GM21619 (cell line): ENCODE data around the gene KPNA6.
"Not testable (repeated sequence)": the region's sequence is repeated elsewhere in the genome, so short reads cannot be mapped to it uniquely, and the experiment has no call there.

Experiments used
- ATAC-seq: cut with Tn5 transposase; IDR thresholded peaks from one replicate; pipeline ENCODE4 v1.9.1; 2021; ENCODE audit not compliant: unreplicated experiment

The KPNA6 gene

DNA sequence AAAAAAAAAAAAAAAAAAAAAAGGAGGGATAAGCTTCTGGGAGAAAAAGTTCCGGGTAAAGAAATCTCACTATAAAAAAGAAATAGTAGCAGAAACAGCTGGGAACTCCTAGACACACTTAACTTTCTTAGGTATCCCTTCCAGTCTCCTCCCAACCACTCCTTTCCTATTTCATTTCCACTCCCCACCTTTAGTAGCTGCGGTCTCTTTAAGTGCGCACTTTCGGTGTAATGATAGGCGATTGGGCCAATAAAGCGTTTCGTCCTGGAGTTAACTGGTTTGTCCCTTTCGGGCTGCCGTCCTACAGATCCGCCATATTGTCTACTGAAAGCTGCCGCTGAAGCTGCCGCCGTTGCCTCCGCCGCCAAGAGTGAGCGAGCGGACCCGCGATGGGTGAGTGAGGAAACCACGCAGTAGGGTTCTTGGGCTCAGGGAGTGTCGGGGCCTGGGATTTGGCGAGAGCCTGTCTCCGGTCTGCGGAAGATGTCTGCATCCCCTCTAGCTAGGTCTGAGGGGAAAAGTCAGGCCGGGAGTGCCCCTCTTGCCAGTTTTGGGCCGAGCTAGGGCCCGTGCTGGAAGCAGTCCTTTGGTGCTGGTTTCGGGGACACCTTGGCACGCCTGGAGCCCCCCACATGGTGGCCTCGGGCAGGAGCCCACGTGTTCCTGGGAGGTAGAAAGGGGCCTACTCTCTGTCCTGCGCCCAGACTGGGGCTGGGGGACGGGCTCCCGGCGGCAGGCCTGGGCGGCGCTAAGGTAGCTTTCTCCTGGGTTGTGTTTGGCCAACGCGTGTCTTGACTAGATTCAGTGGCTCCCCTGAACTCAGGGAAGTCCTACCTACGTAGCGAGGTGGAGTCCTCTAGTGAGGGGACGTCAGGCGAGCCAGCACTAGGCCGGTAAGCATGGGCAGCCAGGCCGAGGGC lies at the start of gene KPNA6:
KPNA6 (plus strand) TSS at position 315 of the 920 bp plus-strand sequence; CDS start at position 390, 75 bp downstream.
- ATAC-seq = no peak

DNA sequence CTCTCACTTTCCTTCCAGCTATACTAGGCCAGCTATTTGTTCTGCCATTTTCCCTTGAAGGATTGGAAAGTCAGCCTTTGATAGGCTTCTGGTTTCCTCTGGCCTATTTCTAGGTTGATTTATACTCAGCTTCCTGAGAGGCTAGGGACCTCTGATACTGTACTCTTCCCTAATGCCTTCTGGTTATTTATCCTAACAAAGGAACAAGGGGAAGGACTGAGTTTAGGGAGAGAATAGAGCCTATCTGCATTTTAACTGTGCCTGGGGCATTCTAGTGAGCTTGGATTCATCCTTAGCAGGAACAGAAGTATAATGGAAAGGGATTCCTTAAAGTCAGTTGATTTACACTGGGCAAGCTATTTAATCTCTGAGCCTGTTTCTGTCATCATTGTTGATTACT lies 46.9 kb upstream of the KPNA6 start:
- no peak for ATAC-seq

DNA sequence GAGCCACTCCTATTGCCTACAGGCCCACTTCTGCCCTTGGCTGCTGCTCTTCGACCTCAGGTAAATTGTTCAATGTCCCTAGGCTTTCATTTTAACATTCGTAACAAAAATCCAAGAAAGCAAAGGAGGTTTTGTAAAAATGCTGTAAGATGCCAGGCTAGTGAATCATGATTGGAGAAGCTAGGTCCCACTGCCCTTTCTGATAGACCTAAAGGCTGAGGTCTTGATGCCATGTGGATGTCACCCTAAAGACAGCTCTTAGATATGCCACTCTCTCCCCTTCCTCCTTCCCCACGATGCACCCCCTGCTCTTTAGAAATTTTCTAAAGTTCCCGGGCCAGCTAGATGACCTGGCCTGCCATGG lies 45.0 kb upstream of the KPNA6 start:
- ATAC-seq = no peak

DNA sequence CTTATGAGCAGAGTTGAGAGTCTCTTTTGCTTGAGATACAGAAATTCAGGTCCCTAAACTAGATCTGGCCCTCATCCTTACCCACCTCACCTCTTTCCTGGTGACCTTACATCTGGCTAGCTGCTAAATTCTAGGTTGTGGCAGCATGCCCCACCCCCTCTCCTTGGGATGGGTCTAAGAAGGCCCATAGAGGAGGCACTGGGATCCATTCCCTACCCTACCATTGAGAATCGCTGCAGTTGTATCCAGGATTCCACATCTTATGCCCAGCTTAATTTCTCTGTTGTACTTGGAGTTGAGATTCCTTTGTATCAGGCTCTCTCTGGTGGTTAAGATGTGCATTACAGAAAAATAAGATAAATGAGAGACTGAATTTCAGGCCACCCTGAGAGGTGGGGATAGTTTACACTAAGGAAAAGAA lies 44.6 kb upstream of the KPNA6 start:
- no peak for ATAC-seq

DNA sequence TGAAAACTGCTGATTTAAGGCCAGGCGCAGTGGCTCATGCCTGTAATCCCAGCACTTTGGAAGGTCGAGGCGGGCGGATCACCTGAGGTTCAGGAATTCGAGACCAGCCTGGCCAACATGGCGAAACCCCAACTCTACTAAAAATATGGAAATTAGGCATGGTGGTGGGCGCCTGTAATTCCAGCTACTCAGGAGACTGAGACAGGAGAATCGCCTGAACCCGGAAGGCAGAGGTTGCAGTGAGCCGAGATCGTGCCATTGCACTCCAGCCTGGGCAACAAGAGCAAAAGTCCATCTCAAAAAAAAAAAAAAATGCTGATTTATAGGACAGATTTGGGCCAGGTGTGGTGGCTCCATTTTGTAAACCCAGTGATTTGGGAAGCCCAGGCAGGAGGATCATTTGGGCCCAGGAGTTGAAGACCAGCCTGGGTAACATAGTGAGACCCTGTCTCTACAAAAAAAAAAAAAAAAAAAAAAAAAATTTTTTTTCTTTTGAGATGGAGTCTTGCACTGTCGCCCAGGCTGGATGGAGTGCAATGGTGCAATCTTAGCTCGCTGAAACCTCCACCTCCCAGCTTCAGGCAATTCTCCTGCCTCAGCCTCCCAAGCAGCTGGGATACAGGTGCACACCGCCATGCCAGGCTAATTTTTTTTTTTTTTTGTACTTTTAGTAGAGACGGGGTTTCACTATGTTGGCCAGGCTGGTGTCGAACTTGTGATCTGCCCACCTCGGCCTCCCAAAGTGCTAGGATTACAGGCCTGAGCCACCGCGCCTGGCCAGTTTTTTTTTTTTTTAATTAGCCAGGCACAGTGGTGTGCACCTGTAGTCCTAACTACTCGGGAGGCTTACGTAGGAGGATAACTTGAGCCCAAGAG lies 42.0 kb upstream of the KPNA6 start:
- ATAC-seq = not testable (repeated sequence)

DNA sequence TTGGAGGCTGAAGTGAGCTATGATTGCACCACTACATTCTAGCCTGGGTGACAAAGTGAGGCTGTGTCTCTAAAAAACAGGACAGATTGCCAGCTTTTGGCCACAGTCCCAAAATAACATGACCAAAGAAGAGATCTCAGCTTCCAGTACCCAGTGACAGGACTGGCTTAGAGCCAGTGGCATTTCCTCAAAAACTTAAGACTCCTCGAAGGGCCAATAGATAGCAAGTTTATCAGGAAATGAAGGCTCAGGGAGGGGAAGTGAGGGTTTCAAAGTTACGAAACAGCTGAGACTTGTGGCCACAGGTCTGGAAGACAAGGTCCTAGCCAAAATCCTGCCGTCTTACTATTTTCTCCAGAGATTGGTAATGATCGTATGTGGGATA lies 41.4 kb upstream of the KPNA6 start:
- no peak for ATAC-seq

DNA sequence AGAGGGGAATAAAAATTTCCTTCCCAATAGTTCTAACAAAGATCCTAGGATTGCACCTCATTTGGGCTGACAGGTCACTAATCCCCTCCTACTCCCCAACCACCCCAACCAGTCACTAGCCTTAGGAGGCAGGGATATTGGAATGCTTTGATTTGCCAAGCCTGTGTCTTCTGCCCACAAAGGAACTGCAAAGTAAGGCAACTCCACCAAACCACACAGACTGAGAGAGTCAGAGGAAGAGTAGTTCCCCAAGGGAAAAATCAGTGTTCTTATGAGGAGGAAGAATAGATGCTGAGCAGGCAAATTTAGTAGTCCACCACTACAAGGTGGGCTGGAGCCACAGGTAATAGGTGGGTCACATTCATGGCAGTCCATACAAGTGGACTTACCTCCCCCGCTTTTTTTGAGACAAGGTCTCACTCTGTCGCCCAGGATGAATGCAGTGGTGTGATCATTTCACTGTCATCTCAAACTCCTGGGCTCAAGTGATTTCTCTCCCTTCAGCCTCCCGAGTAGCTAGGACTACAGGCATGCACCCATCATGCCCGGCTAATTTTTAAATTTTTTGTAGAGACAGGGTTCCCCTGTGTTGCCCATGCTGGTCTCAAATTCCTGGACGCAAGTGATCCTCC lies 38.8 kb upstream of the KPNA6 start:
- no peak for ATAC-seq

- ATAC-seq = no peak
Observed at GRCh38 chr1:32071758-32072621, 35.9 kb upstream of the KPNA6 start.

DNA sequence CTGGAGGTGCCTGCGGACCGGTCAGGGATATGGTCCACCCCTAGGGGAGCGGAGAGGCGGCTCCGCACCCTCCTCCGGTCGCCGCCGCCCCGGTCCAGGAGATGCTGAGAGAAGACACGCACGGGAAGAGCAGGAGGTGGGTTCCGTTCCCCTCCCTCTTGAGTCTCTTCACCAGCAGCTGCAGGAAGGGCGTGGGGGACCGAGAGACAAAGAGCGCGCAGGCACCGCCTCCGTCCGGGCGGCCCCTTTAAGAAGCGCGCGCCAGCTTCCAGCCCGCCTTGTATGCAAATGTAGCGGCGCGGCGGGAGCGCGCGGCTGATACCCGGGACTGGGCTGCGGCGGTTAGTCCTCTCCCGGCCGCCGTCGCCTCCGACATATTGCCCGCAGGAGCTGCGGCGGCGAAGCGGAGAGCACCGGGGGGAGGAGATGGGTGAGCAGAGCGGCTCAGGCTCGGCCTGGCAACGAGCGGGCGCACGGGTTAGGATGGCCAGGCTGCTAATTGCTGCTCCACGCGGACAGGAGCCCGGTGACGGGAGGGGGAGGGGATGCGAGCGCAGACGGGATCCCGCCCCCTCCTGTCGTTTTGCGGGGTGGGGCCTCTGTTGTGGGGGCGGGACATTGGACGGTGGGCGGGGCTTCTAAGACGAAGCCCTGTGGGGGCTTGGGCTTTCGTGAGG lies 35.1 kb upstream of the KPNA6 start, which contains the start of gene TMEM39B:
TMEM39B (plus strand) TSS at position 318 of the 677 bp plus-strand sequence; CDS start at position 427, 109 bp downstream.
- ATAC-seq = peak; percentile 85

- no peak for ATAC-seq
Observed at GRCh38 chr1:32073299-32074229, 34.3 kb upstream of the KPNA6 start.

GRCh38 chr1:32074841-32075240 lies 33.0 kb upstream of the KPNA6 start:
- ATAC-seq = no peak

DNA sequence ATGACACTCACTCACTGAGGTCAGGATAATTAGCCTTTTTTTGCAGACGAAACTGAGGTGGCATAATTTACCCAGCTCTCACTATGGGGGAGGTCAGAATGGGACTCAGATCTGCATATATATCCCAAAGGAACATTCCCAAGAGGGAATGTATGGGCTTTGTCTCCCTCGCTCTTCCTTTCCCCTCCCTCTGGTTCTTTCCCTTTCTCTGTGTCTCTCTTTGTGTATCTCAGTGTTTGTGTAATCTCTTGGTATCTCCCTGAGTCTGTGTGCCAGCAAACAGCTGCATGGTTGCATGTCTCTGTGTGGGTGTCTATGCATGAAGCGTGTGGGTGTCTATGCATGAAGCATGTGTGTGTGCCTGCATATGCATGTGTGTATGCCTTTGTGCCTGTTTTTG lies 30.4 kb upstream of the KPNA6 start:
- no peak for ATAC-seq

DNA sequence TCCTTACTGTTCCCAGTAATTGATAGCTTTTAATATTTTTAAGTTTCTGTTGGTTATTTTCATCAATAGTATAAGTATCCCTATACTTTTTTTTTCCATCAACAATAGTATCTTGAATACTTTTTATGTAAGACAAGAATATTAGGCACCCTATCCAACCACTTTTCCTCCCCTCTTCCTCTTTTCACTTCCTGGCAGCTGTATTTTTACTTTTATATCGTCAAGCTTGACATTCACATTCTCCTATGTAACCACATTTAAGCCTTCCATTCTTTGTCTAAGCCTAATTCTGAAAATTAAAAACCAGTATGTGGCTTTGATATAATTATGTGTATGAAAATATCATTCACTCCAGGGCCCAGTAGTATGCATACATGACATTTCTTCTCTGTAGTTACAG lies 25.8 kb upstream of the KPNA6 start:
- ATAC-seq = no peak

DNA sequence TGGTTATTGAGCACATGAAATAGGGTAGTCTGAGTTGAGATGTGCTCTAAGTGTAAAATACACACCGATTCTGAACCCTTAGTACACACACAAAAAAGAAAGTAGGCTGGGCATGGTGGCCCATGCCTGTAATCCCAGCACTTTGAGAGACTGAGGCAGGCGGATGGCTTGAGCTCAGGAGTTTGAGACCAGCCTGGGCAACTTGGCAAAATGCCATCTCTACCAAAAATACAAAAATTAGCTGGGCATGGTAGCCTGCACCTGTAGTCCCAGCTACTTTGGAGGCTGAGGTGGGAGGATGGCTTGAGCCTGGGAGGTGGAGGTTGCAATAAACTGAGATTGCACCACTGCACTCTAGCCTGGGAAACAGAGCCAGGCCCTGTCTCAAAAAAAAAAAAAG lies 21.5 kb upstream of the KPNA6 start:
- not testable (repeated sequence) for ATAC-seq

GRCh38 chr1:32091176-32091575 lies 16.7 kb upstream of the KPNA6 start:
- ATAC-seq = no peak

DNA sequence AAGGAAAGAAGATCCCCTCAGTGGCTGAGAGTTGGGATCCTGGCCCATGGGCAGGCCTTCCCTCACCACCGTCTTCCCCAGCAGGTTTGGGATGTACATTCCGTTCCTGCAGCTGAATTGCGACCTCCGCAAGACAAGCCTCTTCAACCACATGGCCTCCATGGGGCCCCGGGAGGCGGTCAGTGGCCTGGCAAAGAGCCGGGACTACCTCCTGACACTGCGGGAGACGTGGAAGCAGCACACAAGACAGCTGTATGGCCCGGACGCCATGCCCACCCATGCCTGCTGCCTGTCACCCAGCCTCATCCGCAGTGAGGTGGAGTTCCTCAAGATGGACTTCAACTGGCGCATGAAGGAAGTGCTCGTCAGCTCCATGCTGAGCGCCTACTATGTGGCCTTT lies 16.3 kb upstream of the KPNA6 start:
- no peak for ATAC-seq

DNA sequence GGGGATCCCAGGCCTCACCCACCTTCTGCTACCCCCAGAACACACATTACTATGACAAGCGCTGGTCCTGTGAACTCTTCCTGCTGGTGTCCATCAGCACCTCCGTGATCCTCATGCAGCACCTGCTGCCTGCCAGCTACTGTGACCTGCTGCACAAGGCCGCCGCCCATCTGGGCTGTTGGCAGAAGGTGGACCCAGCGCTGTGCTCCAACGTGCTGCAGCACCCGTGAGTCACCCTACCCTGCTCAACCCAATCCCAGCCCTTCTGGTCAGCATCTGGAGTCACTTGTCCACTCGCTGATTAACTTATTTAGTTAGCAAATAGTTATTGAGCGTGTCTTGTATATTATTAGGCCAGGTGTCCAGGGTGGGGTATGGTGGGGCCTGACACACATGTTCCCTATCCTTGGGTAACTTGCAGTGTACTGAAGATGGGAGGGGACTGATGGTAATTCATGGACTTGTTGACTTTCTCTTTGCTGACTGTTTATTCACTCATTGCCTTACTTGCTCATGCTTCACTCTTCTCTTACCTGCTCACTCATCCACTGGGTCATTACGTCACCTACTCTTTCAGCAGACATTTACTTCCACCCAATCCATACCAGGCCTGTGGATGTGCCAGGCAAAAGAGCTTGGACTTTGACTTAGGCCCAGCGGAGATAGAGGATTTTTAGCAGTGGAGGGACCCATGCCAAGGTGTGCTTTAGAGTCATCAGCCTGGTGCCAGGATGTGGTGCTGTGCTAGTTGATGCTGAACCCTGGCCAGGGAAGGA lies 12.9 kb upstream of the KPNA6 start:
- ATAC-seq = no peak

GRCh38 chr1:32099426-32099825 lies 8.4 kb upstream of the KPNA6 start:
- ATAC-seq = no peak
